GM21737 (cell line): ENCODE data around the gene KCNIP1.

Experiments used
- ATAC-seq: cut with Tn5 transposase; IDR thresholded peaks from one replicate; pipeline ENCODE4 v1.9.1; 2021; ENCODE audit warnings: mild to moderate bottlenecking, moderate library complexity; ENCODE audit not compliant: unreplicated experiment

KCNIP1 gene

GRCh38 chr5:170638454-170639220 is 134.8 kb downstream of the KCNIP1 start:
- ATAC-seq: no peak

DNA sequence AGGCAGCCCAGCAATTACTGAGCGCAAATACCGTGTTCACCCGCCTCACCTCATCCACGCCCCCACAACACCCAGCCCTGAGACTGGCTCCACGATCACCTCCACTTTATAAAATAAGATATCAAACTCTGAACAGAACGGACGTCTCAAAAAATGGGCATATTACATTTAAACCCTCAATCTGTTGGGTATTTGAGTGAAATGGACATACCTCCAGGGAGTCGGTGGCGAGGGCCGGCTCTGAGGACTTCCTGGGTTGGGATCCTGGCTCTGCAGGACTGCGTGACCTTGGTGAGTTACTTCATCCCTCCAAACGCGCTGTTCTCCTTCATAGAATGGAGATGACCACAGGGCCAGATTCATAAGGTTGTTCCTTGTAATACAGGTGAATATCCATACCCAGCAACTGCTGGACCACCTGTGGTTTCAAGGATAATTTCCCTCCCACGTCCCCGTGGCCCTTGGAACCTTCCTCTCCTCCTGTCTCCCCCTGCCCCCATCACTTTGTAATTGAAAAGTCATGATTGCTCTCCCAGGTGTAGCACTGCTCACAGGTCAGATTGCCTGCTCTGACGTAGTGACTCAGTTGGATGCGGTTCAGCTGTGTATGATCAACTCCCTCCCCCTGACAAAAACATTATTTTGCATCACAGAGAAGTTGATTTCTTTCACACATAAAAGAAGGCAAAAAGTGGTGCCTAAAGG is 135.6 kb downstream of the KCNIP1 start:
- ATAC-seq: no peak

DNA sequence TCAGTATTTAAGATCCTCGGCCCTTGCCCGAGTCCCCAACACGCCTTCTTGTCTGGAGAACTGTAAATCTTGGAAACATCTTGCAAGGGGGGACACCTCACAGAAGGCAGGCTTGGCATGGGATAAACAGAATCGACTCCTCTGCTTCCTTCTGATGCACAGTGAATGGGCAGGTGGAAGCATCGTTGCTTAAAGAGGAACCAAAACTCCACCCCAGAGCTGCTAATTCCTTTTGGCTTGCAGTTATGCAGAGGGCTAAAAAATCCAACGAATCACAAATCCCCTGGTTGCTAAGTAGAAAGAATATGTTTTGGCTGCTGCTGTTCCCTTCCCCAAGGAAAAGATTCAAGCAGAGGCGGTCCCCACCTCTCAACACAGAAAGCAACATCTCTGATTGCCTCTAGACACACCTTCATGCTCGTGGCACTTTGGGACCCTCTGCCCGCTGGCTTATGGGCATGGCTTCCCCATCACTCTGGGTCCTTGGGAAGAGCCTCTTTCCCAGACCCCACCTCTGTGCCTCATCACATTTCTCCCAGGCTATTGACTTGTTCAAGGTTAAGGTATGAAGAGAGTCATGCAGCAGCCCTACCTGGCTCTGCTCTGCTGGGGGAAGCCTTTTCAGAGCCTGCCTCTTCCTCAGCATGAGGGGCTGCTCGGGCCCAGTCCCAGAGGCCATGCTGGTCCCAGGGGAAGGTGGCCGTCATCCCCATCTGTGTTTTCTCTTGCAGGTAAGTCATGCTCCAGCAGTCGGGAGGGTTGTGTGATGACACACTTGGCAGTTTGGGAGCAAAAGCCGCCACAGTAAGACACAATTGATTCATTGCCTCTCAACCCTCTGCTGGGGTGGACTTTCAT is 137.1 kb downstream of the KCNIP1 start:
- no peak for ATAC-seq

GRCh38 chr5:170641589-170642031 is 137.8 kb downstream of the KCNIP1 start:
- ATAC-seq: no peak

DNA sequence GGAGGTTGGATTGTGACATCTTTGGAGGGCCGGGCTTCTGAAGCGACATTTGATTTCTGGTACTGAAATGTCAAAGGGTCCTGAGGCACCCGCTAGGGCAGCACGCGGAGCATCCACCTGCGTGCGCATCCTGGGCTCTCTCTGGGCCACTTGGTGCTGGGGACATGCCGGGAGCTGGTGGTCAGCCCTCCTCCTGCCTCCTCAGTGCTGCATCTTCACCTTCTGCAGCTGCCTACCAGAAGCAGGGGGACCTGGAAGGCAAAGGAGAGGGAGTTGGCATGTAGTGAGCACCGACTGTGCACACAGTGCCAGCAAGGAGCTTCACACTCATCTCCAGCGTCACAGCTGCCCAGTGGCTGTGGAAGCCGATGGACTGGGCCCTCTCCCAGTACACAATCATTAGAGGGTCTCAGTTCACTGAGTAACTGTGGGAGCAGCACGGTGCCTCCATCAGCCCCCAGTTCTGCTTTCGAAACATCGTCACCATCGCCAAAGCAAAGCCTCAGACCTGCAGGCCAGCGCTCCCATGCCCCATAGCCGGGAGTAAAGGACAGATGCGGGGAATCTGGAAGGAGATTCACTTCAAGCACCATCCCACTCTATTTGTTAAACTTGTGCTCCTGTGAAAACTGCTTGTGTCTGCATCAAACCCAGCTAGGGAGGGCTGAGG is 138.4 kb downstream of the KCNIP1 start:
- ATAC-seq: no peak

GRCh38 chr5:170642776-170643436 is 139.1 kb downstream of the KCNIP1 start:
- no peak for ATAC-seq

DNA sequence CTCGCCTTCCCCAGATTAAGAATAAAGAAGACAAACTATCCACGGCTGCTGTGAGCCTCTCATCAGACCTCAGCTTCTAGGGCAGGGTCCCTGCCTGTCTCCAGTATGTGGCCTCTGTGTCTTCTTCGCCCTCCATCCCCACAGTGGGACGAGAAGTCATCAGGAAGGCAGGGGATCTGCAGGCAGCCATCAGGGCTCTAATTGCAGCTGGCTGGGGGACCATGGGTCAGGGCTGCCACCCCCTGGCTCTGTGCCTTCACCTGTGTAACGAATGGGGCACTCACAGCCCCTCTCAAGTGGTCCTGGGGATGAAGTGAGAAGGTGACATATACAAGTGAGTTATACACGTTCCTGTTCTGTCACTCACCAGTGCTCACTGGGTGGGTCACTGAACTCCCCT is 139.8 kb downstream of the KCNIP1 start:
- ATAC-seq: no peak

DNA sequence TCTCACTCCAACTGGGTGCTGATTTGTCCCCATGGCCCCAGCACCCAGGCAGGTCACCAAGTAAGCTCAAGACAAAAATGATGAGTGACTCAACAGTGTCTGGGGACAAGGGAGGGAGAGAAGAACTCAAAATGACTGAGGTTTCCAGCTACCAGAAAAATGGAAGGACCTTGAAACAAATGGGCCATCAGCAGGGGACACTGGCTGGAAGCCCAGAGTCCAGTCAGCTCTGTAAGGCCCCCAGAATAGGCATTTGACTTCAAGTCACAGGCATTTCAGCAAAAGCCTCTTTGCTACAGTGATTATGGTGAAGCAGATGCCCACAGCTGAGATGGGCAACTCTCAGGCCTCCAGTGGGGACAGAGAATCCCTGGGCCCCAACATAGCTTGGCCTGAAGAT is 140.7 kb downstream of the KCNIP1 start:
- ATAC-seq: no peak

GRCh38 chr5:170648541-170648940 is 144.7 kb downstream of the KCNIP1 start:
- ATAC-seq: no peak

DNA sequence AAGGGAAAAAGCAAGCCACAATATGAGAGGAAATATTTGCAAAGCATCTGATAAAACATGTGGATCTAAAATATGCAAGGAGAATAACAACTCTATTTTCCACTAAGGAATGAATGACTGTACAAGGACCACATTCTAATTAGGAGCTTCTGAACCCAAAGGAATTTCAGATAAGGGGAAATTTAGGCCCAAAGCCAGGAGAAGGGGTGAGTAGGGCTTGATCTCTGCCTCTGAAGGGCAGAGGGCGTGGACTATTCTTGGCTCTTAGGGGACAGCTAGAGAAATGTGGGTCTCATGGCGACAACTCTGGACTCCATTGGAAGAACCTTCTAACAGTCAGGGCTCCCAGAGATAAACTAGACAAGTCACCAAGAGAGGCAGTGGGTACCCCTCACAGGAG is 147.0 kb downstream of the KCNIP1 start:
- ATAC-seq: no peak

DNA sequence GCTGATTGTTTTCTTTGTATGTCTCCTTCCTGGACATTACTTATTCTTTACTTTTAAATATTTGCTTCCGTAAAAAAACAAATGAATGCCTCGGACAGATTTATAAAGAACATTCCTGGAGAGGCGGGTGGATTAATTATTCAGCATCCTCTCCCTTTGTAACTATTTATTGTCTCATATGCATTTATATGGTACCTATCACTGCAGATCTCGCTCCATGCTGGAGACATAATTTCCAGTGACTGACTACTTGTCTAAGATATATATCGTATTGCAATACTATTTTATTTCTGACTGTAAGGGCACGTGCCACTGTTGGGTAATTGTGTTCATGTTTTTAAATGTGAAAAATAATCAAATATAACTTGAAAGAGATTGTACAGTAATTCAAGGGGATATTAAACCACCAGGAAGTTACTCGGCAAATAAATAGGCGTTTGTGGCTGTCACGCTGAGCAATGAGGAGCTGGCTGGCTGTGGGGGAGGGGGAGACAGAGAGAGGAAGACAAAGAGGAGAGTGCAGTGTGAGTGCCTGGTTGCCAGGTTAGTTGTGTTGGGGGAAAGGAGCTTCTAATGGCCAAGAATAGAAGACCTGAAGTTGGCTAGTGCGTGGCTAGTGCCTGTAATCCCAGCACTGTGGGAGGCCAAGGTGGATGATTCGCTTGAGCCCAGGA is 147.9 kb downstream of the KCNIP1 start:
- ATAC-seq: no peak

- no peak for ATAC-seq
Observed at GRCh38 chr5:170655476-170655875, 151.7 kb downstream of the KCNIP1 start.

- ATAC-seq: no peak
Observed at GRCh38 chr5:170655920-170656319, 152.1 kb downstream of the KCNIP1 start.

GRCh38 chr5:170656346-170656745 is 152.5 kb downstream of the KCNIP1 start:
- ATAC-seq: no peak

GRCh38 chr5:170660531-170660930 is 156.7 kb downstream of the KCNIP1 start:
- no peak for ATAC-seq

DNA sequence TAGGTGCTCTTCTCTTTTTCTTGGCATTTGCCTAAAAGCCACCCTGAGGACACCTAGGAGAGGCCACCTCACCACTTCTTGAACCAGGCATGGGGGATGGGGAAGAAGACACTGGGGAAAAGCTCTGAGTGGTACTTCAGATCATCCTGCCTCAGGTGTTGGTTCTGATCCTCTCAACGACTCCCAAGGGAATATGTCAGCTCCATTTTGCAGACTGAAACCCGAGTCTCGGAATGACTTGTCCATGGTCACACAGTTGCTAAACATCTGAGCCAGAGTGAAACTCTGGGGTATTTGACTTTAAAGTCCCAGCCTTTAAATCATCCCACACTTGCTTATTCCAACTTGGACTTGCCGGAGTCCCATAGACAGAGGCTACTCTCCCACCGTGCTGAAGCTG is 159.1 kb downstream of the KCNIP1 start:
- no peak for ATAC-seq

- ATAC-seq: no peak
Observed at GRCh38 chr5:170678811-170679210, 175.0 kb downstream of the KCNIP1 start.

DNA sequence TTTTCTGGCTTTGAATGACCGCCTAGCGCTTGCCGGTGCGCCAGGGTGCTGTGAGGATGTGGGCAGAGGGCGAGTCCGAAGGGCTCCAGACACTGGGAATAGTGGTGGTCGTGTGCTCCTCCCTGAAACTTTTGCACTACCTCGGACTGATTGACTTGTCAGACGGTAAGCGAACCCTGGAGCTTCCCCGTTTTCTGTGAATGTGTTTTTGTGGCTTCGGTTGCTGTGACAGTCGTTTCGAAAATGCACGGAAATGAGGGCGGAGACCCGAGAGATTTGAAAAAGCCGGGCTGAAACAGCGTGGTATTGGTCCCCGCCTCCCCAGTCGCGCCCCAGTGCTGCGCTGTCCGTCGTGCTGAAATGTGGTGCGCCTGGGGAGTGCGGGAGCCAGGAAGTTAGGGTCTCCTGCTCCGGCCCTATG is 177.2 kb downstream of the KCNIP1 start:
- ATAC-seq: peak; percentile 76

DNA sequence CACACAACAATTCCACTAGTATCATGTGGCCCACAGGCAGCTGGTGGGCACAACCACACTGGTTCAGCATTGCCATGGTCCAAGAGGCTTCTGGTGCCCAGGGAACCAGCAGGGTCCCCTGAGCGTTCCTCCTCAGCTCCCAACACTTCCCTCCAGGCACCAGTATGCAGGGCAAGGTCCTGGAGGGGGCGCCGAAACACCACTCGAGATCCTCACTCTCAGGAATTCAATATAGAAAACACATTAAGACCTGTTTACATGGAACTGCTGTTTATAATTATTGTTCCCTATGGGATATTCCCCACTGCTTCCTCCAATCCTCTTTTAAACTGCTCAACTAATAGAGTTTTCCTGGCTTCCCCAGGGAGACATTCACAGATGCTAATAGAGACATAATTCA is 187.8 kb downstream of the KCNIP1 start:
- ATAC-seq: no peak

- no peak for ATAC-seq
Observed at GRCh38 chr5:170693701-170694100, 189.9 kb downstream of the KCNIP1 start.
